Measurements from ENCODE around the gene SYNGR4.
A peak's percentile ranks its signal among the peaks of the same experiment; 100 is the strongest.
"Not testable (repeated sequence)": the region's sequence is repeated elsewhere in the genome, so short reads cannot be mapped to it uniquely, and the experiment has no call there.

Gene SYNGR4

DNA sequence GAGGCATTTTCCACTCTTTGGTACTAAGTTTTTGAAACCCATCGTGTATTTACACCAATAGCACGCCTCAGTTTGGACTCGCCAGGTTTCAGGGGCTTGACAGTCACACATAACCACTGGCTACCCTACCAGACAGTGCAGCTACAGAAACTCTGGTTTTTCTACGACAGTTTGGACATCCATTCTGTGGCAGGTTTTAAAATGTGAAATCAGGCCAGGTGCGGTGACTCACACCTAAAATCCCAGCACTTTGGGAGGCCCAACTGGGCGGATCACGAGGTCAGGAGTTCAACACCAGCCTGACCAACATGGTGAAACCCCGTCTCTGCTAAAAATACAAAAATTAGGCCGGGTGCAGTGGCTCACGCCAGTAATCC lies 14.0 kb downstream of the SYNGR4 start:
- Mint-ChIP-seq H3K27me3 (no peaks in the 10 kb centered on the region), H3K4me1 (ENCODE audit: low read depth) (no peaks in the 10 kb centered on the region), H3K36me3 (no peaks in the 10 kb centered on the region), H3K4me3 (no peak overlapping the region), H3K9me3 (ENCODE audit: low read depth) (no peaks in the 10 kb centered on the region), H3K27ac (no peak overlapping the region)

- Mint-ChIP-seq H3K27me3 (no peaks in the 10 kb centered on the region), H3K9me3 (ENCODE audit: low read depth) (no peaks in the 10 kb centered on the region), H3K4me3 (no peak overlapping the region), H3K27ac (no peak overlapping the region), H3K36me3 (no peaks in the 10 kb centered on the region), H3K4me1 (ENCODE audit: low read depth) (no peaks in the 10 kb centered on the region)
Measured at GRCh38 chr19:48379058-48379457, 14.9 kb downstream of the SYNGR4 start.

DNA sequence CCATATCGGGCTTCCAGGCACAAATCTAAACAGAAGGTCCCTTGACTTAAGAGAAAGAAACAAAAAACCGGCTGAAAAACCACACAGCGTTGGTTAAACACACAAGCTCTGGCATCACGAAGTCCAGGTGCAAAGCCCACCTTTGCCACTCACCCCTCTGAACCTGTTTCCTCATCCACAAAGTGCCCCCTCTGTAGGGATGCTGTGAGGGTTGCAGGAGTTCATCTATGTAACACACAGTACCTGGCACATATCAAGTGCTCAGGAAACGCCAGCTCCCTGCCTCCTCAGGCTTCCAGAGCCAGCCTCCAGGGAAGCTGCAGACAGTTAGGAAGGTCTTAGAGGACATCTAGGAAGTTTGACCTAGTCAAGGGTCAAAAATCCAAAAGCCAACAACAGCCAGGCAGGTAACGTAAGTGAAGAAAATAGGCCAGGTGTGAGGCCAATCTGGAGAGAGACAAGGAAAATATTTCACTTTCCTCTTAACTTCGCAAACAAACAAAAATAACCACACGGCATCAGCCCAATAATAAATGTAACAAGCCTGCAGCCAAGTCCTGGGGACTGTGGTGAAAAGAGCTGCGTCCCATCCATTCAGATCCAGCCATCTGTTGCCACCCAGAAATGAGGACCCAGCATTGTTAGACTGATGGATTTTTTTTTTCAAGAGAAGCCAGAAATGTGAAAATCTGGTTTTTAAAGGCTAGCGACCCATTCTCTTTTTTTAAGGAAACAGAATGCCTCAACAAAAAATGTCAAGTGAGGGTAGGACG lies 17.2 kb downstream of the SYNGR4 start:
- no peaks in the 10 kb centered on the region for H3K27me3 Mint-ChIP-seq
- peaks cover 2% of the 10 kb centered on the region for H3K36me3 Mint-ChIP-seq
- H3K9me3 Mint-ChIP-seq (ENCODE audit: low read depth), result no peaks in the 10 kb centered on the region
- H3K4me1 Mint-ChIP-seq (ENCODE audit: low read depth), result no peaks in the 10 kb centered on the region
- H3K4me3 Mint-ChIP-seq, result no peak overlapping the region
- H3K27ac Mint-ChIP-seq, result no peak overlapping the region

GRCh38 chr19:48382286-48382685 lies 18.1 kb downstream of the SYNGR4 start:
- Mint-ChIP-seq H3K4me1 (ENCODE audit: low read depth) (no peaks in the 10 kb centered on the region), H3K27ac (no peak overlapping the region), H3K4me3 (no peak overlapping the region), H3K27me3 (no peaks in the 10 kb centered on the region), H3K9me3 (ENCODE audit: low read depth) (no peaks in the 10 kb centered on the region), H3K36me3 (peaks cover 2% of the 10 kb centered on the region)

DNA sequence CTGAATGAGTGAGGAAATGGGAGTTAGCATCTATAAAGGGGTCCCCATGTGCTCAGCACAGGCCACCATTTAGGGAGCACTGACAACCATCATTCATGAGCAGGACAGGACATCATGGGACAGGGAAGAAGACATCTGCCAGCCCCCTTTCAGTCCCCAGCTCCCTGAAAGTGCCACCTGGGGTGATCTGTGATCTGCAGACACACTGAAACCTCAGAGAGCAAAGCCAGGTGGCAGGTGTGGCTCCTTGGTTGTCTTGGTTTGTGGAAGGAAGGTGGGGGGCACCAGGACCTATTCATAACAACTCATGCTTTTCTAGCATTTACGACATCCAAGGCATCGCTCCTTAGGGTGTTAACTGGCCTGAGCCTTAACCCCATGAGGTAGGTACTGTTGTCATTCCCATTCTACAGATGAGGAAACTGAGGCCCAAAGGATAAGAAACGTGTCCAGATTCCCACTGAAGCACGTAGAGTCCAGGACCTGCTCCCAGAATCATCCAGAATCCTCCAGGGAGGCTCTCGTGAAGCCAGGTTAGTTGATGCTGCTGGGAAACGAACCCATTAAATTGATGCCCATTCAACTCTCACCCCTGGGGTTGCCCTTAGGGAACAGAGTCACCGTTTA lies 21.4 kb downstream of the SYNGR4 start:
- peaks cover 5% of the 10 kb centered on the region for H3K36me3 Mint-ChIP-seq
- no peaks in the 10 kb centered on the region for H3K9me3 Mint-ChIP-seq (ENCODE audit: low read depth)
- H3K27me3 Mint-ChIP-seq, result no peaks in the 10 kb centered on the region
- H3K4me1 Mint-ChIP-seq (ENCODE audit: low read depth), result peaks cover 5% of the 10 kb centered on the region
- no peak overlapping the region for H3K27ac Mint-ChIP-seq
- H3K4me3 Mint-ChIP-seq, result no peak overlapping the region

- Mint-ChIP-seq H3K27me3 (no peaks in the 10 kb centered on the region), H3K36me3 (peaks cover 5% of the 10 kb centered on the region)
Measured at GRCh38 chr19:48386981-48387380, 22.8 kb downstream of the SYNGR4 start.

DNA sequence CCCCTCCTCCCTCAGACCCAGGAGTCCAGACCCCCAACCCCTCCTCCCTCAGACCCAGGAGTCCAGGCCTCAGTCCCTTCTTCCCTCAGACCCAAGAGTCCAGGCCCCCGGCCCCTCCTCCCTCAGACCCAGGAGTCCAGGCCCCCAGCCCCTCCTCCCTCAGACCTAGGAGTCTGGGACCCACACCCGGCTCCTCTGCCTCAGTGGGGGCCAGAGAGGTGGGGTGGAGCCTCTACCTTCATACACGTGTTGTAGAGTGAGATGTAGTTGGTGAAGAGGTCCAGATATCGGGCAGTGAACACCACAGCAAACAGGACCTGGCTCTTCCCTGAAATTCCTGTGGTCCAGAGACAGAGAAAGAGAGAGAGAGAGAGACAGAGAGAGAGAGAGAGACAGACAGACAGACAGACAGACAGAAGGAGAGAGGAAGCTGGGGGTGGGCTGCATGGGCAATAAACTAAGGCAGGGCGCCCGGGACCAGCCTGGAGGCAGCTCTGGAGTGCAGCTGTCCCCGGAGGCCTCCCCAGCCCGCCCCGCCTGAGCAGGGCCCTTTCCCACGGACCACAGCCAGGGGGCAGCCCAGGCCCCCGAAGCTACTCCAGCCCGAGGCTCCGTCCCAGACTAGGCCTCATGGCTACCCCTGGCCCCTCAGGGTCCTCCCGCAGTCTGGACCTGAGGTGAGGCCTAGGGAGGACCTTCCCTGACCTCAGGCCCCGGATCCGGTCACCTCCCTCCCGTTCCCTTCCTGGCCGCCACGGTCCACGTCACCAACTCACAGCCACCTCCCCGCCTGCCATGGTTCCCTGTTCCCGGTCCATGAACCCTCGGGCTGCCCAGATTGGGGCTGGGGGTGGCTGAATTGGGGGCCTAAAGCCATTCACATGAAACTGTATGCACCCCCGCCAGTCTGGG lies 26.3 kb downstream of the SYNGR4 start:
- Mint-ChIP-seq H3K27me3 (peaks cover 3% of the 10 kb centered on the region), H3K4me1 (ENCODE audit: low read depth) (peaks cover 23% of the 10 kb centered on the region), H3K4me3 (peak overlapping the region; percentile 92), H3K9me3 (ENCODE audit: low read depth) (no peaks in the 10 kb centered on the region), H3K36me3 (peaks cover 2% of the 10 kb centered on the region), H3K27ac (peak overlapping the region; percentile 91)

More at GRCh38 chr19:48386981-48387380, 22.8 kb downstream of the SYNGR4 start:
- Mint-ChIP-seq H3K4me1 (ENCODE audit: low read depth) (peaks cover 8% of the 10 kb centered on the region), H3K4me3 (no peak overlapping the region), H3K9me3 (ENCODE audit: low read depth) (no peaks in the 10 kb centered on the region), H3K27ac (no peak overlapping the region)

- Mint-ChIP-seq H3K27me3 (peaks cover 5% of the 10 kb centered on the region), H3K9me3 (ENCODE audit: low read depth) (no peaks in the 10 kb centered on the region), H3K36me3 (peaks cover 2% of the 10 kb centered on the region), H3K27ac (peak within 1 kb of the TSS; percentile 91), H3K4me1 (ENCODE audit: low read depth) (peaks cover 29% of the 10 kb centered on the region), H3K4me3 (peak within 1 kb of the TSS; percentile 92)
Measured at GRCh38 chr19:48391100-48392005, 27.2 kb downstream of the SYNGR4 start, which contains the start of gene KDELR1. TSS of gene KDELR1 (minus strand) at chr19:48391551. CDS start at chr19:48391358, 193 bp downstream.

GRCh38 chr19:48392006-48392344 lies 27.8 kb downstream of the SYNGR4 start:
- H3K4me3 Mint-ChIP-seq, result peak overlapping the region; percentile 92
- H3K9me3 Mint-ChIP-seq (ENCODE audit: low read depth); H3K27me3 Mint-ChIP-seq; H3K36me3 Mint-ChIP-seq: not testable (repeated sequence)
- peak overlapping the region; percentile 91 for H3K27ac Mint-ChIP-seq
- peaks cover 29% of the 10 kb centered on the region for H3K4me1 Mint-ChIP-seq (ENCODE audit: low read depth)

GRCh38 chr19:48392860-48393558 lies 28.8 kb downstream of the SYNGR4 start:
- H3K9me3 Mint-ChIP-seq (ENCODE audit: low read depth), result no peaks in the 10 kb centered on the region
- H3K27ac Mint-ChIP-seq, result no peak overlapping the region
- H3K36me3 Mint-ChIP-seq, result peaks cover 2% of the 10 kb centered on the region
- peak overlapping the region; percentile 51 for H3K4me3 Mint-ChIP-seq
- peaks cover 37% of the 10 kb centered on the region for H3K4me1 Mint-ChIP-seq (ENCODE audit: low read depth)
- H3K27me3 Mint-ChIP-seq, result peaks cover 10% of the 10 kb centered on the region

DNA sequence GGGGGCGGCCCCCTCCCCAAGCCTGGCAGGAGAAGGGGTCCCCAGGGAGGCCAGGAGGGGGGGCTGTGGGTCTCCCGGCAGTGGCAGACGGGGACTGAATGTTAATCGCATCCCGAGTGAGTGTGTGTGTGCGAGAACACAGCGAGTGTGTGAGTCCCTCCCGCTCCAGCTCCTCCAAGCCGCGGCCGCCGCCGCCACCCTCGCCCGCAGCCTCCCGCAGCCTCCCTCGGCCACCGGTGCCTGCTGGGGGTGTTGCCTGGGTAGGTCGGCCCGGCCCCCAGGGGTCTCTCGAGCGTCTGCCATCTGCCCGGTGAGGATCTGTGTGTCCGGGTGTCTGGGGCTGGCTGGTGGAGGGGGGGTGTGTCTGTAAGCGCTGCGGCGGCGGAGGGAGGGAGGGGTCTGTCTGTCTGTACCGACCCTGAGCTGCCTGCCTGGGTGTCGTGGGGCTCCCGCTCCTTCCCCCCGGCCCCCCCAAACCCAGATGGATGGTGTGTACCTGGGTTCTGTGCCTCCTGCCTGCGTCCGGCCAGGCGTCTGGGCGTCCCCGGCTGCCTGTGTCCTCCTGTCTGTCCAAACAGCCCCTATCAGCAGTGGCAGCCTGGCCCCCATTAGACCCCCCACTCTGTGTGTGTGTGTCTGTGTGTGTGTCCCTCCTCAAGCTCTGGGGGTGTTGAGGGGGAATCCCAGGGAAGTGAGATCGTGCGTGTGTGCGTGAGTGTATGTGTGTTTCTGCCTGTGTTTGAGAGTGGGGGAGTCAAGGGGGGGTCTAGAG lies 29.6 kb downstream of the SYNGR4 start, which contains the start of gene GRIN2D:
GRIN2D (plus strand) TSS at position 110 of the 772 bp plus-strand sequence. CDS start 4,725 bp downstream, outside the sequence.
- Mint-ChIP-seq H3K4me3 (peak within 1 kb of the TSS; percentile 79), H3K9me3 (ENCODE audit: low read depth) (no peaks in the 10 kb centered on the region), H3K27me3 (peaks cover 10% of the 10 kb centered on the region), H3K4me1 (ENCODE audit: low read depth) (peaks cover 35% of the 10 kb centered on the region), H3K27ac (no peak within 1 kb of the TSS), H3K36me3 (no peaks in the 10 kb centered on the region)

DNA sequence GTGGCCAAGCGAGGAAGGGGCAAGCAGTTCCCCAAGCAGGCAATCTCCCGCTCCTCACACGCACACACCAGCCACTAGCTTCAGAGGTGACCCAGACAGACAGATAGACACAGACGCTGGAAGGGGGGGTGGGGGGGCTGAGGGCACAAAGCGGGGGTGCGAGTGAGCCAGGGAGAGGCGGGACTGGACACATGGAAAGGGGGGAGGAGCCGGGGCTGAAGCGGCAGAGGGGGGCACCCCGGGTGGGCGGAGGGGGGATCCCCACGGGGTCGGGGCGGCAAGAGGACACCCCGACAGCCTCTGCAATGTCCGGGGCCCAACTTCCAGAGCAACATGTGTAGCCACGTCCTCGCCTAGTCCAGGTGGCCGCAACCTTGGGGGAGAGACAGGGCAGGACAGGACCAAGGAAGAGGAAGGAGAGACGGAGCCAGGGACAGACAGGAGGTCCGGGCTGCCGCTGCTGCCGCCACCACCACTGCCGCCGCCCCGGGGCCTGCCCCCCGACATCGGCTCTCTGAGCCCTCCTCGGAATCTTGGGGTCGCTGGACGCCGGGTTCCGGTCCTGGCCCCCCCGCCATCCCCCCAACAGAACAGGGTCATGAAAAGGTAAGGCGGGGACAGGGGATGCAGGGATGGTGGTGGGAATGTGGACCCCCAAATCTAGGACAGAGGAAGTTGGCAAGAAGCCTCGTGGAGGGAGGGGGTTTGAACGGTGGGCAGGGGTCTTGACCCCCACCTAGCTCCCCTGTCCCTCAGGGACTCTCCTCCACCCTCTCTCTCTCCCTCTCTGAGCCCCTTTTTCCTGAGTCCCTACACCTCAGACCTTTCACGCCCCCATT lies 30.4 kb downstream of the SYNGR4 start:
- no peaks in the 10 kb centered on the region for H3K9me3 Mint-ChIP-seq (ENCODE audit: low read depth)
- H3K4me3 Mint-ChIP-seq, result peak overlapping the region; percentile 79
- no peak overlapping the region for H3K27ac Mint-ChIP-seq
- no peaks in the 10 kb centered on the region for H3K36me3 Mint-ChIP-seq
- H3K4me1 Mint-ChIP-seq (ENCODE audit: low read depth), result peaks cover 41% of the 10 kb centered on the region
- peaks cover 10% of the 10 kb centered on the region for H3K27me3 Mint-ChIP-seq

GRCh38 chr19:48395170-48395455 lies 30.9 kb downstream of the SYNGR4 start:
- Mint-ChIP-seq H3K4me1 (ENCODE audit: low read depth) (peaks cover 43% of the 10 kb centered on the region), H3K27ac (no peak overlapping the region), H3K9me3 (ENCODE audit: low read depth) (no peaks in the 10 kb centered on the region), H3K36me3 (no peaks in the 10 kb centered on the region), H3K27me3 (peaks cover 10% of the 10 kb centered on the region), H3K4me3 (no peak overlapping the region)

Measured in activated naive CD8-positive, alpha-beta T cell (primary cell).